Measurements from ENCODE around the gene DTNBP1.

Gene DTNBP1

DNA sequence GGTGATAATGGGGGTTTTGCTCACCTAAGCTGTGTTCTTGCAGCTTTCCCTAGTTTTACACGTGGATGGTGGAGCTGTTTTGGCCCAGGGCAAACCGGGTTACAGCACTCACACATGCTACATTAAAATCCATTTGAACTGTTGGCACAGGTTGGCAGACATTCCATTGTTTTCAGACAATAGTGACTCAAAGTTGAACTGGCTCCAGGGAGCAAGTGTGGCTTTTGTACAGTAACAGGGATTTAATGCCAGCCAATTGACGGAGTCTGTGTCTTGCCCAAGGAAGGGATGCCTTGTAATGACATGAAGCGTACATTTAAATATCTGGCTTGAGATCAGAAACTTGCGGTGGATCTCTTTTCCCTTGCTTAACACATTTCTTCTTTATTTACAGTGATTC lies 183.1 kb downstream of the DTNBP1 start:
- ChIA-PET CTCF (interaction anchor here (0.5 kb wide), 1 partner anchor 1717 kb away, joined by 4 read pairs; no protein-coding TSS in a partner anchor), POLR2A (ENCODE audit: low non-redundant PET) (no interaction called here)
- TF ChIP-seq, protein P1, sequence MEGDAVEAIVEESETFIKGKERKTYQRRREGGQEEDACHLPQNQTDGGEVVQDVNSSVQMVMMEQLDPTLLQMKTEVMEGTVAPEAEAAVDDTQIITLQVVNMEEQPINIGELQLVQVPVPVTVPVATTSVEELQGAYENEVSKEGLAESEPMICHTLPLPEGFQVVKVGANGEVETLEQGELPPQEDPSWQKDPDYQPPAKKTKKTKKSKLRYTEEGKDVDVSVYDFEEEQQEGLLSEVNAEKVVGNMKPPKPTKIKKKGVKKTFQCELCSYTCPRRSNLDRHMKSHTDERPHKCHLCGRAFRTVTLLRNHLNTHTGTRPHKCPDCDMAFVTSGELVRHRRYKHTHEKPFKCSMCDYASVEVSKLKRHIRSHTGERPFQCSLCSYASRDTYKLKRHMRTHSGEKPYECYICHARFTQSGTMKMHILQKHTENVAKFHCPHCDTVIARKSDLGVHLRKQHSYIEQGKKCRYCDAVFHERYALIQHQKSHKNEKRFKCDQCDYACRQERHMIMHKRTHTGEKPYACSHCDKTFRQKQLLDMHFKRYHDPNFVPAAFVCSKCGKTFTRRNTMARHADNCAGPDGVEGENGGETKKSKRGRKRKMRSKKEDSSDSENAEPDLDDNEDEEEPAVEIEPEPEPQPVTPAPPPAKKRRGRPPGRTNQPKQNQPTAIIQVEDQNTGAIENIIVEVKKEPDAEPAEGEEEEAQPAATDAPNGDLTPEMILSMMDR (conservative IDR thresholded peaks at IDR 0.05; ENCODE audit: low read depth), result no peak
- H3K27ac ChIP-seq, result peak overlapping the region; percentile 46; the same call in 1 of the 2 replicates
- peak; percentile 79 for DNase-seq (ENCODE audit: low spot score)

DNA sequence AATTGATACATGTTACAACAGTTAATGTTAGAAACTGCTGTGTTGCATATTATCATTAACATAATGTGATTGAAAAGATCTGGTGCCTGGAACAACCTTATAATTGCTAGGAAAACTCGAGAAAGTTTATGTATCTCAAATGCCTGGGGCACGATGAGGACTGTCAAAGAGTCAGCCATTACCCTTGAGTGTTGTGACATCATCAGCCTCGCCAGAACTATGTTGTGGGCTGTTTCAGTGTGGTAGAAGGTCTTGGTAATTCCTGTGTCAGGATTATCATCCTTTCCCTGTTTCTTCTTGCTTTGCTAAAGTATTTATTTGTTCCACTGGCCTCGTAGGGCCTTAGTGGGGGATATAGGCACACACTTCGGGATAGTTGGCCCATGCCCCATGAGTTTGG lies 185.1 kb downstream of the DTNBP1 start:
- ChIA-PET CTCF (interaction anchor here (0.6 kb wide), 1 partner anchor 1632 kb away, joined by 3 read pairs; no protein-coding TSS in a partner anchor), POLR2A (ENCODE audit: low non-redundant PET) (no interaction called here)
- H3K27ac ChIP-seq, result no peak overlapping the region
- no peak for DNase-seq (ENCODE audit: low spot score)
- TF ChIP-seq, protein P1 (conservative IDR thresholded peaks at IDR 0.05; ENCODE audit: low read depth), result no peak

DNA sequence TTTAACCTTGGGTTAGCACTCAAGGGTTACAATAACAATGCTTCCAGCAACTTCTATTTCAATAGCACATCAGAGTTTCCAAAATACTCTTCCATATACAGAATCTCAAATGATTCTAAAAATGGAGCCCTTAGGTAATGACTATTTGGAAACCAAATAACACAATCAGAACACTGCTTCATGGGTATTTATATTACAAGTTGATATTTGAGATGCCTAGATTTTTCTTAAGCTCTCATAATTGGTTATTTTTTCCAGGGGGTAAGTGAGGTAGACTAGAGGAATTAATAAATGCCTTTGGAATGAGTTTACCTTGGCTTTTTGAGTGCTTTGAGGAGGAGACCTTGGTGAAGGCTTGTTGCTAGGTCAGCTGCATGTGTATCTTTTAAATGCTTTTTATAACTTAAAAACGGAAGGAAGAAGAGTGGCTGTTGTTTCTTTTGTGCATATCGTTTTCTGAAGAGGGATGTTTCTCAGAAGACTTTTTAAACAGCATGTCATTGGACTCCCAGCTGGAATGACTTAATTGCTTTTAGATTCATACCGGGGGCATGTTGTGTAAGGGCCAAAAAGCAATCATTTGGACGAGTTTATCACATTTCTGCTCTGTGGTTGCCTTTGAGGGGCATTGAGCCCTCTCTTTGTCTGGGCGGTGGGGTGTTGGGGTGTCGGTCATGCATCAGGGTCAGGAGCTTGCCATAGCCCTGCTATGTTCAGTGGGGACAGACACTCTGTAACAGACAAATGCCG lies 186.0 kb downstream of the DTNBP1 start:
- no peak for DNase-seq (ENCODE audit: low spot score)
- CTCF ChIA-PET, result interaction anchor here (0.6 kb wide), 1 partner anchor 1631 kb away, joined by 3 read pairs; no protein-coding TSS in a partner anchor

DNA sequence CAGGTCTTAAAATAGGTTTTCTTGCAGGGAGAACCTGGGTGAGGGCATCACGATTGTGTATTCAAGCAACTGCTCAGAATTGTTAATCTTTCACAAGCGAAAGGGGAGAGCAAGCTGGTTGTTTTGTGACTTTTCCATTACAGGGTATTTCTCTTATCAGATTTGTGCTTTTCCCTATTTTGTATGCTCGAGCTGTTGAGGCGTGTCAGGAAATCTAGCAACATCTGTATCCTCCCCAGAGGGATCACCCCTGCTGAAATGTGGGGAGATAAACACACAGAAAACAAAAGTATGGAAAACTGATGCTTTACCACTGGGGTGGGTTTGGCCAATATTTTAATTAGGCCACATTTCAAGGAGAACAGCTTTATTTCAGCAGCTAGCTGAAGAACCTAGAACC lies 187.0 kb downstream of the DTNBP1 start:
- H3K27ac ChIP-seq, result no peak overlapping the region
- POLR2A ChIA-PET (ENCODE audit: low non-redundant PET), result no interaction called here
- CTCF ChIA-PET, result interaction anchor here (2.0 kb wide), 1 partner anchor 18 kb away, joined by 5 read pairs; no protein-coding TSS in a partner anchor
- TF ChIP-seq, protein P1 (conservative IDR thresholded peaks at IDR 0.05; ENCODE audit: low read depth), result no peak
- DNase-seq (ENCODE audit: low spot score), result no peak

More for the DNA sequence above, 186.0 kb downstream of the DTNBP1 start:
- POLR2A ChIA-PET (ENCODE audit: low non-redundant PET), result no interaction called here
- H3K27ac ChIP-seq, result no peak overlapping the region
- TF ChIP-seq, protein P1 (conservative IDR thresholded peaks at IDR 0.05; ENCODE audit: low read depth), result no peak

- CTCF ChIA-PET, result interaction anchor here (2.0 kb wide), 1 partner anchor 18 kb away, joined by 5 read pairs; no protein-coding TSS in a partner anchor
- POLR2A ChIA-PET (ENCODE audit: low non-redundant PET), result no interaction called here
- H3K27ac ChIP-seq, result no peak overlapping the region
- DNase-seq (ENCODE audit: low spot score), result no peak
- TF ChIP-seq, protein P1 (conservative IDR thresholded peaks at IDR 0.05; ENCODE audit: low read depth), result no peak
These were observed 187.6 kb downstream of the DTNBP1 start for GRCh38 chr6:15475261-15475660.

DNA sequence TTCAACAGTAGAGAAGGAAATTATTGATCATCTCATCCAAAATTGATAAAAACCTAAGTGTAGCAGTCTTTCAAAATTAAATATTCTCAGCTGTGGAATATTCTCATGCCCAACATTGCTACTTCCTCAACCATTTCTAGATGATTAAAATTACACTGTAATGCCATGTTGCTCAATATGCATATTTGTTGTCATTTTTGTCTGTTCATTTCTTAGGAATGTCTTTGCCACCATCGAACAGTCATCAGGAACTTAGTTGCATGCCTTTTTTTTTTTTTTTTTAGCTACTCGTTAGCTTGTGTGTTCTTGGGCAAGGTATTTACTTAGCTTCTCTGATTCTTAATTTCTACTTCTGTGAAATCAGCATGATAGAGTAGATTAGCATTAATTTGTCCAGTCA lies 188.6 kb downstream of the DTNBP1 start:
- ChIA-PET CTCF (interaction anchor here (2.0 kb wide), 1 partner anchor 17 kb away, joined by 5 read pairs; no protein-coding TSS in a partner anchor), POLR2A (ENCODE audit: low non-redundant PET) (no interaction called here)
- TF ChIP-seq, protein P1 (conservative IDR thresholded peaks at IDR 0.05; ENCODE audit: low read depth), result no peak
- no peak overlapping the region for H3K27ac ChIP-seq
- DNase-seq (ENCODE audit: low spot score), result no peak

Measured in RWPE1 (cell line).